Left renal pelvis (tissue), 4 donors: ENCODE data around the gene TSC22D1. TPM values are rescaled to one million over a fixed set of nuclear protein-coding genes. Genes with fewer than 3 reads are reported as not detected.

Source experiments
- DNase-seq, 4 donors: peaks; one replicate each; pipeline ENCODE4 v3.0.0-alpha.2; 2013; ENCODE audit warnings: low read depth in 4 of 4, low spot score in 3 of 4
- polyA plus RNA-seq, 4 donors: library from polyadenylated mRNA; unstranded; fragments of 120-200 nt; gene quantifications; one replicate each; pipeline ENCODE4 v1.2.1, GENCODE V29; 2013; ENCODE audit not compliant: insufficient read length in 4 of 4

Gene TSC22D1
- polyA plus RNA-seq, 4 donors, result 190 to 261 (median 244) TPM

- peak; percentile 96 to 100 (median 100) for DNase-seq
Observed at GRCh38 chr13:44435142-44435918, 140.8 kb downstream of the TSC22D1 start.

- no peak for DNase-seq
Observed at GRCh38 chr13:44434766-44435141, 141.4 kb downstream of the TSC22D1 start.

GRCh38 chr13:44433863-44434765 is 142.0 kb downstream of the TSC22D1 start:
- DNase-seq, result no peak

- DNase-seq, result no peak
Observed at GRCh38 chr13:44432650-44433049, 143.5 kb downstream of the TSC22D1 start.

GRCh38 chr13:44431150-44431549 is 145.0 kb downstream of the TSC22D1 start:
- DNase-seq, result no peak

GRCh38 chr13:44429311-44429710 is 146.8 kb downstream of the TSC22D1 start:
- no peak for DNase-seq

GRCh38 chr13:44426461-44426860 is 149.7 kb downstream of the TSC22D1 start:
- DNase-seq, result no peak

GRCh38 chr13:44425815-44426078 is 150.4 kb downstream of the TSC22D1 start:
- no peak for DNase-seq

- no peak for DNase-seq
Observed at GRCh38 chr13:44425041-44425814, 150.9 kb downstream of the TSC22D1 start.

- no peak for DNase-seq
Observed at GRCh38 chr13:44423824-44424223, 152.3 kb downstream of the TSC22D1 start.

- no peak for DNase-seq
Observed at GRCh38 chr13:44422755-44423643, 153.1 kb downstream of the TSC22D1 start.

GRCh38 chr13:44421853-44422525 is 154.1 kb downstream of the TSC22D1 start:
- no peak for DNase-seq

- DNase-seq, result no peak
Observed at GRCh38 chr13:44420376-44421220, 155.5 kb downstream of the TSC22D1 start.

GRCh38 chr13:44417876-44418275 is 158.3 kb downstream of the TSC22D1 start:
- no peak for DNase-seq

- DNase-seq, result no peak
Observed at GRCh38 chr13:44417446-44417845, 158.7 kb downstream of the TSC22D1 start.

- DNase-seq, result no peak
Observed at GRCh38 chr13:44416744-44417143, 159.4 kb downstream of the TSC22D1 start.

GRCh38 chr13:44416301-44416700 is 159.8 kb downstream of the TSC22D1 start:
- DNase-seq, result no peak

GRCh38 chr13:44415815-44416214 is 160.3 kb downstream of the TSC22D1 start:
- no peak for DNase-seq

GRCh38 chr13:44414716-44415115 is 161.4 kb downstream of the TSC22D1 start:
- no peak for DNase-seq
